Neuronal stem cell (in vitro differentiated cells): ENCODE results near the gene SYT15.

Experiments
- DNase-seq: peaks from one replicate; pipeline ENCODE4 v3.0.0-alpha.2; 2013; ENCODE audit warnings: low spot score
- H2AFZ ChIP-seq: one replicate; pipeline ENCODE4 v1.6.1; 2013; ENCODE audit warnings: mild to moderate bottlenecking, low read length, inconsistent platforms
- H2AK5ac ChIP-seq: 2 replicates; pipeline ENCODE4 v1.6.1; 2013; ENCODE audit warnings: low read depth, mild to moderate bottlenecking, inconsistent platforms, low read length, moderate library complexity, mixed read lengths
- H2BK120ac ChIP-seq: 2 replicates; pipeline ENCODE4 v1.6.1; 2013; ENCODE audit warnings: low read depth, mild to moderate bottlenecking, inconsistent platforms, low read length, moderate library complexity, mixed read lengths
- H2BK12ac ChIP-seq: one replicate; pipeline ENCODE4 v1.6.1; 2013; ENCODE audit warnings: low read length, inconsistent platforms
- H2BK15ac ChIP-seq: 2 replicates; pipeline ENCODE4 v1.6.1; 2013; ENCODE audit warnings: mild to moderate bottlenecking, low read length, inconsistent platforms, mixed read lengths
- H2BK5ac ChIP-seq: one replicate; pipeline ENCODE4 v1.6.1; 2013; ENCODE audit warnings: inconsistent platforms, mild to moderate bottlenecking, low read length, moderate library complexity
- H3K14ac ChIP-seq: one replicate; pipeline ENCODE4 v1.6.1; 2013; ENCODE audit warnings: low read length, inconsistent platforms
- H3K18ac ChIP-seq: 2 replicates; pipeline ENCODE4 v1.6.1; 2013; ENCODE audit warnings: low read length, inconsistent platforms
- H3K23ac ChIP-seq: 2 replicates; pipeline ENCODE4 v1.6.1; 2013; ENCODE audit warnings: low read depth, mild to moderate bottlenecking, mixed read lengths, low read length, inconsistent platforms; ENCODE audit not compliant: poor library complexity
- H3K27ac ChIP-seq: replicated peaks from 3 replicates; pipeline ENCODE4 v1.5.1; 2013; ENCODE audit warnings: low read length, inconsistent platforms
- H3K27me3 ChIP-seq, 3 experiments: 2 replicates each; pipeline ENCODE4 v1.6.1; 2013; ENCODE audit warnings: low read length in 3 of 3, mild to moderate bottlenecking in 2 of 3, inconsistent platforms in 1 of 3, low read depth in 1 of 3, mixed read lengths in 1 of 3, moderate library complexity in 1 of 3; ENCODE audit not compliant: control insufficient read depth in 3 of 3, insufficient read depth in 3 of 3
- H3K36me3 ChIP-seq, 2 donors: replicated peaks in 1 of 2; 2 replicates each; pipeline ENCODE4 v1.6.1; 2013; ENCODE audit warnings: low read length in 2 of 2; ENCODE audit not compliant: control insufficient read depth in 2 of 2, insufficient read depth in 2 of 2
- H3K4ac ChIP-seq: 2 replicates; pipeline ENCODE4 v1.6.1; 2013; ENCODE audit warnings: inconsistent platforms, mild to moderate bottlenecking, low read length, moderate library complexity
- H3K4me1 ChIP-seq, 2 donors: 1 replicate in 1 of 2; 2 replicates in 1 of 2; pipeline ENCODE4 v1.6.1; 2013; ENCODE audit warnings: low read length in 2 of 2, low read depth in 1 of 2; ENCODE audit not compliant: control insufficient read depth in 2 of 2, insufficient read depth in 1 of 2
- H3K4me2 ChIP-seq: one replicate; pipeline ENCODE4 v1.6.1; 2013; ENCODE audit warnings: mild to moderate bottlenecking, low read length, inconsistent platforms; ENCODE audit not compliant: insufficient read depth, poor library complexity, severe bottlenecking
- H3K4me3 ChIP-seq, 2 donors: 2 replicates each; pipeline ENCODE4 v1.5.1; 2013; ENCODE audit warnings: low read length in 2 of 2, mild to moderate bottlenecking in 2 of 2, inconsistent platforms in 1 of 2, moderate library complexity in 1 of 2
- H3K79me1 ChIP-seq: one replicate; pipeline ENCODE4 v1.6.1; 2013; ENCODE audit warnings: low read depth, mild to moderate bottlenecking, inconsistent platforms, low read length, moderate library complexity
- H3K9ac ChIP-seq: one replicate; pipeline ENCODE4 v1.6.1; 2013; ENCODE audit warnings: mild to moderate bottlenecking, low read depth, low read length, inconsistent platforms; ENCODE audit not compliant: poor library complexity
- H3K9me3 ChIP-seq, 2 donors: replicated peaks in 1 of 2; 2 replicates each; pipeline versions ENCODE3 to v1.6.1; 2013; ENCODE audit warnings: low read length in 2 of 2, mild to moderate bottlenecking in 2 of 2, inconsistent platforms in 1 of 2, low read depth in 1 of 2, mixed read lengths in 1 of 2, moderate library complexity in 1 of 2; ENCODE audit not compliant: control insufficient read depth in 2 of 2, insufficient read depth in 1 of 2
- H4K8ac ChIP-seq: one replicate; pipeline ENCODE4 v1.6.1; 2013; ENCODE audit warnings: low read depth, mild to moderate bottlenecking, inconsistent platforms, low read length, moderate library complexity
- H4K91ac ChIP-seq: one replicate; pipeline ENCODE4 v1.6.1; 2013; ENCODE audit warnings: low read length, low read depth, mild to moderate bottlenecking, inconsistent platforms; ENCODE audit not compliant: poor library complexity
- WGBS, 2 donors: extraction: QIAGEN DNeasy Blood & Tissue Kit; methylation state at CpG; one replicate each; pipeline ENCODE4 v1.1.7; 2013; ENCODE audit warnings: missing lambda C conversion rate in 2 of 2, mixed read lengths in 1 of 2; ENCODE audit not compliant: insufficient read length in 2 of 2, insufficient replicate concordance in 1 of 2; ENCODE audit errors: extremely low coverage in 2 of 2; 5-methylcytosine and 5-hydroxymethylcytosine counted together

SYT15 gene

GRCh38 chr10:46541017-46541661 is 37.8 kb upstream of the SYT15 start:
- H3K9me3 ChIP-seq: no peaks in the 10 kb centered on the region
- WGBS, 2 donors: no CpG with 5 or more reads among the region's 42 CpGs
- H3K18ac ChIP-seq: peak overlapping the region; percentile 98
- peak overlapping the region; percentile 87 for H3K4me2 ChIP-seq
- H3K14ac ChIP-seq: peak overlapping the region; percentile 59
- H3K23ac ChIP-seq: peak overlapping the region; percentile 75
- peak overlapping the region; percentile 6 for H2BK15ac ChIP-seq
- H4K91ac ChIP-seq: no peak overlapping the region
- peak overlapping the region; percentile 91 for H2BK12ac ChIP-seq
- peaks cover 0 to 21% of the 10 kb centered on the region in 2 donors for H3K4me1 ChIP-seq
- peak overlapping the region; percentile 91 for H3K9ac ChIP-seq
- no peaks in the 10 kb centered on the region for H3K36me3 ChIP-seq
- peak overlapping the region; percentile 3 for H2AK5ac ChIP-seq
- no peak overlapping the region for H3K27ac ChIP-seq
- peak; percentile 81 for DNase-seq
- peak overlapping the region; percentile 44 for H4K8ac ChIP-seq
- H3K4ac ChIP-seq: peak overlapping the region; percentile 6
- H3K4me3 ChIP-seq: peak overlapping the region in 1 of 2 donors; percentile 81
- peaks cover 0 to 73% (median 0%) of the 10 kb centered on the region in 3 experiments for H3K27me3 ChIP-seq
- peak overlapping the region; percentile 1 for H2BK120ac ChIP-seq
- peak overlapping the region; percentile 0 for H2BK5ac ChIP-seq
- peak overlapping the region; percentile 58 for H2AFZ ChIP-seq
- H3K79me1 ChIP-seq: no peaks in the 10 kb centered on the region

DNA sequence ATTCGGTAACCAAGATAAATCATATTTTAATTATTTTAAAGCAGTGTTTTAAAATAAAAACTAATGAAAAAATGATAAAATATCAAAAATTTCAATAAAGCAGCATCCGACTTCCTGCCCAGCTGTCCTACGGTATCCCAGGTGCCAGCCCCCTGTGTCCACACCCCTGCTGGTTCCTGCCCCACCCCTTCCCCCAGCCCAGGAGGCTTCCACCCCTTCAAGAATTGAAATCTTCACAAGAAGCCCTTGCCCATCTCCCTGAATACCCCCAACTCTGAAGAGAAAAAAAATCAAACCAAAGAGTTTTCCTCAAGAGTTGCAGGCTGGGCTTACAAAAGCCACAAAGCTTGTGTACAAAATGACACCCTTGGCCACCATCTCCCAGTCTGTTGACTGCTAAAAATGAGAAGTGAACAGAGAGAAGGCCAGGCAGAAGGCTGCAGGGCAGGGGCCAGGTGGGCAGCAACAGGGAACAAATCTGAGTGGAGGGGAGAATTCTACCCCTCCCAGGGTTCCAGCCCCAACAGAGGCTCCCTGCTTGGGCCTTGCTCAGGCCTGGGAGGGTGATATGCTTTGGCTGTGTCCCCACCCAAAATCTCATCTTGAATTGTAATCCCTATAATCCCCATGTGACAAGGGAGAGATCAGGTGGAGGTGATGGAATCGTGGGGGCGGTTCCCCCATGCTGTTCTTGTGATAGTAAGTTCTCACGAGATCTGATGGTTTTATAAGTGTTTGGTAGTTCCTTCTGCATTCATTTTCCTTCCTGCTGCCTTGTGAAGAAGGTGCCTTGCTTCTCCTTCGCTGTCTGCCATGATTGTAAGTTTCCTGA is 37.0 kb upstream of the SYT15 start:
- H3K4me3 ChIP-seq: no peak overlapping the region
- H3K27me3 ChIP-seq: peaks cover 0 to 81% (median 0%) of the 10 kb centered on the region in 3 experiments
- H3K18ac ChIP-seq: peak overlapping the region; percentile 22

DNA sequence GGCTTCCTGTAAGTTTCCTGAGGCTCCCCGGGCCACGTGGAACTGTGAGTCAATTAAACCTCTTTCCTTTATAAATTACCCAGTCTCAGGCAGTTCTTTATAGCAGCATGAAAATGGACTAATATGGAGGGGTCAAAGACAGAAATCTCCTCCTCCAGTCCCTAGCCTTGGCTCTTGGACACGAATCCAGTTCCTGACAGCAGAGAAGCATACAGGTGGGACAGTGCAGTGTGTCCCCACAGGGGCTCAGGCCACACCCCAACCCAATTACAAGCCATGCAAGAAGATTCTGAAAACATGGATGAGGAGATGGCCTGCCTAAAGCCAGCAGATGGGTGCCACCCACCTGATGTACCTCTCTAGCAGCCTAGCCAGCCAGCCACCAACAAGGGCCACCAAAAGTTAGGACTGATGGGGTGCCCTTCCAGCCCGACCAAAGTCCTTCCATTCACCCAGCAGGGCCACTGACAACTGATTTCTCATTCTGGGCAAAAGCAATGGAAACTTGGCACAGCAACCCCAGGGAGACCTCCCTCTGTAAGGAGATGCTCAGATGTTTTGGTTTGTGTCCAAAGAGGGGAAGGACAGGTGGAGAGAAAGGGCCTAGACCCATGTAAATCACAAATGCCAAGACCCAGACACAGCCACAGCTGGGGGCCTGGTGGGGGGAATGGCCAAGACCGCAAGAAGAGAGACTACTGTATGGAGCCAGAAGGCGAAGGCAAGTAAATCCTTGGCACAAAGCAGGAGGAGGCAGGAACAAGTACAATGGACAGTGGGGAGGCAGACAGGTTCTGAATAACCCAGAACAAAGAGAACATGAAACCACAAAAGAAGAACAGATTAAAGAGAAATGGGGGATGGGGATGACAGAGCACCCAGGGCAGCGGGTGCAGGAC is 36.1 kb upstream of the SYT15 start:
- Histone ChIP-seq H4K91ac (no peak overlapping the region), H2BK15ac (peak overlapping the region; percentile 29), H3K4me2 (no peak overlapping the region), H3K27ac (no peak overlapping the region), H2BK5ac (peak overlapping the region; percentile 15), H3K4ac (no peak overlapping the region), H2BK12ac (no peak overlapping the region), H3K14ac (no peak overlapping the region), H3K9me3 (no peaks in the 10 kb centered on the region), H2AFZ (no peak overlapping the region), H3K4me3 (peak overlapping the region in 1 of 2 donors; percentile 5), H3K36me3 (no peaks in the 10 kb centered on the region), H3K4me1 (peaks cover 0 to 21% of the 10 kb centered on the region in 2 donors), H3K9ac (no peak overlapping the region), H3K27me3 (peaks cover 0 to 82% (median 0%) of the 10 kb centered on the region in 3 experiments), H2BK120ac (no peak overlapping the region), H3K18ac (peak overlapping the region; percentile 59), H3K23ac (peak overlapping the region; percentile 17), H4K8ac (peak overlapping the region; percentile 54), H2AK5ac (peak overlapping the region; percentile 40), H3K79me1 (no peaks in the 10 kb centered on the region)
- DNase-seq: no peak
- no CpG with 5 or more reads among the region's 7 CpGs for WGBS, 2 donors

More for the DNA sequence above, 37.0 kb upstream of the SYT15 start:
- Histone ChIP-seq H2BK15ac (peak overlapping the region; percentile 32), H2AFZ (no peak overlapping the region), H3K23ac (no peak overlapping the region), H3K4me1 (peaks cover 0 to 21% of the 10 kb centered on the region in 2 donors), H3K79me1 (no peaks in the 10 kb centered on the region), H2BK120ac (no peak overlapping the region), H3K36me3 (no peaks in the 10 kb centered on the region), H3K4ac (no peak overlapping the region), H3K9me3 (no peaks in the 10 kb centered on the region), H3K27ac (no peak overlapping the region), H4K8ac (no peak overlapping the region), H2BK12ac (peak overlapping the region; percentile 26), H2AK5ac (peak overlapping the region; percentile 29), H2BK5ac (no peak overlapping the region), H3K14ac (peak overlapping the region; percentile 3), H3K4me2 (peak overlapping the region; percentile 18), H4K91ac (no peak overlapping the region), H3K9ac (no peak overlapping the region)
- DNase-seq: no peak
- WGBS, 2 donors: no CpG with 5 or more reads among the region's 7 CpGs
